Fibroblast of the conjunctiva (primary cell): ENCODE measurements around the gene AADACL3.

ENCODE experiments used
- DNase-seq: peaks from one replicate; pipeline ENCODE4 v3.0.0-alpha.2; 2010; ENCODE audit warnings: low read depth

Gene AADACL3

GRCh38 chr1:12769031-12769430 is 53.1 kb downstream of the AADACL3 start:
- DNase-seq, result no peak

- no peak for DNase-seq
Measured at GRCh38 chr1:12769976-12770505, 54.1 kb downstream of the AADACL3 start.

GRCh38 chr1:12770620-12771019 is 54.7 kb downstream of the AADACL3 start:
- no peak for DNase-seq

GRCh38 chr1:12771186-12771585 is 55.3 kb downstream of the AADACL3 start:
- DNase-seq, result no peak

- DNase-seq, result no peak
Measured at GRCh38 chr1:12772520-12772919, 56.6 kb downstream of the AADACL3 start.

GRCh38 chr1:12773438-12773837 is 57.5 kb downstream of the AADACL3 start, which contains the start of gene PRAMEF12:
TSS of gene PRAMEF12 (plus strand) at chr1:12773738. CDS start at chr1:12774868, 1,130 bp downstream.
- DNase-seq, result no peak

- no peak for DNase-seq
Measured at GRCh38 chr1:12774801-12775345, 59.0 kb downstream of the AADACL3 start.

GRCh38 chr1:12775443-12775842 is 59.5 kb downstream of the AADACL3 start:
- no peak for DNase-seq

- DNase-seq, result no peak
Measured at GRCh38 chr1:12776801-12777557, 61.1 kb downstream of the AADACL3 start.
